NCI-H345 treated with DMSO at 0.1 percent for 48 hours (cell line): ENCODE measurements around the gene TRAPPC12.

Experiments used
- DNase-seq: peaks from one replicate; lab custom pipeline; 2025; ENCODE audit not compliant: unreplicated experiment; lab: John Stamatoyannopoulos, UW

Gene TRAPPC12

DNA sequence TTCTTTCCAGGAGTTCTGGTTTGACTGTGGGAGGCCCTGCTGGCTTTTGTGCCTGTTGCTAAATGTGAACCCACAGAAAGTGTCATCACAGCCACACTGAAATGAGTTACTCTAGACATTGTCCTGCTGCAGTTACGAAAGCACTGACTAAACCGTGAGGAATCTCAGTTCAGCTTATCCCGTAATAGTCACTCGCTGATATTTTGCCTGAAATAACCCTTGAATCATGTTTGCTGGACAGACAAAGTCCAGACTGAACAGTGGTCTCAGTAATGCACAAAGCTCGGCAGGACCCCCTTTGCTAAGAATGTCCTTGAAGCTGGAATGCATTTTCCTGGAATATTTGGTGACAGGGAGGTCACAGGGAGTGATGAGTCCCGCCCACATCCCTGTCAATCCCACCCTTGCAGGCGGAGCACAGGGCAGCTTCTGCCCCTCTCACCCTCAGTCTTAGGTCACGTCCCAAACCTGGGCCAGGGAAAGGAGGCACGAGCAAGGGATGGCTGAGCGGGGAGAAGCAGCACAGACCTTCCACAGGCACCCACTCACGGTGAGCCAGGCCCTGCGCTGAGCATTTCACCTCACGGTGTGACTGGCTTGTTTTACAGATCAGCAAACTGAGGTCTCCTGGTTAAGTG is 86.5 kb downstream of the TRAPPC12 start:
- DNase-seq, result no peak

DNA sequence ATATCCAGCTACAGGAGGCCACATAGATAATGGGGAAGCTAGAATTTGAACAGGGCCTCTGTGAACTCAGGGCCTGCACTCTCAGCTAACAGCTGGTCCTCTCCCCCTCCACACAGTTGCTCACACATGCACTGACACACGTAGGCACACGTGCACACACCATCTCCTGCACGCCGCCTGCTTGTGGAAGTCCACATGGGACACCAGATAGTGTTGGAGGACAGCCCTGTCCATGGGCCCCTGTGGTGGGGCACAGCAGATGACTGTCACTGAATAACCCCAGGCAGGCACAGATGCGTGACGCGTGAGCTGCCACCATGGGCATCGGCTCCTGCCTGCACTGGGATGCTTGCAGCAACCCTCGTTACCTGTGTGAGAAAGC is 87.0 kb downstream of the TRAPPC12 start:
- DNase-seq, result no peak

DNA sequence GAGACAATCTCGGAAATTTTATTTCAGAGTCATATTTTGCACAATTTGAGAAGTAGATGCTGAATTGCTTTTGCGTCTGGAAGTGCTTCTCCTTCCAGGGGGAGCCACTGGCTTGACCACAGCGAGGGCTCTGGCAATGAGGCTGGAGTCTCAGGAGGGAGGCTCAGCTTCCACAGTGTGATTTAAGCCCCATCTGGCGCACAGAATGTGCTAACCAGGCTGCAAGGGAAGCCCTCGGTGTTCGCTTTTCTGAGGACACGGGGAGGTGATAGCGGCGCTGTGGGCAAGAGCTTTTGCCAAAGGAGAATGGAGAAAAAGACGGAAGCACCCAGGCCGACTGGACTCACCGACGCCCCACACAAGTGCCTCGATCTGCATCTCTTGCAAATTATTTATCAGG is 87.5 kb downstream of the TRAPPC12 start:
- no peak for DNase-seq

DNA sequence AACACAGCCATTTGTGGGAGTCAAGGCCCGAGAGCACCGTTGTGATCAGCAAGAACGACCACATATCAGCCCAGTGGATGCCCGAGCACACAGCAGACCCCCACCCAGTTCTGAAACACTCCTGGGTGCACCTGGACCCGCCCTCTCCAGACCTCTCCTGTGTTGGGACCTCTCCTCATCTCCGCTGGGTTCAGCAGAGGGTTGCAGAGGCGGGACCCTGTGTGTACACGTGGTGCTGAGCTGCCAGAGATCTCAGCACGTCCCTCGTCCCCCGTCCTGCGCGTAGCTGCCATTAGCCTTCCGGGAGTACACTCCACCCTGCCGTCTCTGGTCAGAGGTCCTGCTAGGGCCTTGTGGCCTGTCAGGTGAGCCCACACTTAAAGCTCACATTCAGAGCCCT is 88.2 kb downstream of the TRAPPC12 start:
- DNase-seq, result no peak

DNA sequence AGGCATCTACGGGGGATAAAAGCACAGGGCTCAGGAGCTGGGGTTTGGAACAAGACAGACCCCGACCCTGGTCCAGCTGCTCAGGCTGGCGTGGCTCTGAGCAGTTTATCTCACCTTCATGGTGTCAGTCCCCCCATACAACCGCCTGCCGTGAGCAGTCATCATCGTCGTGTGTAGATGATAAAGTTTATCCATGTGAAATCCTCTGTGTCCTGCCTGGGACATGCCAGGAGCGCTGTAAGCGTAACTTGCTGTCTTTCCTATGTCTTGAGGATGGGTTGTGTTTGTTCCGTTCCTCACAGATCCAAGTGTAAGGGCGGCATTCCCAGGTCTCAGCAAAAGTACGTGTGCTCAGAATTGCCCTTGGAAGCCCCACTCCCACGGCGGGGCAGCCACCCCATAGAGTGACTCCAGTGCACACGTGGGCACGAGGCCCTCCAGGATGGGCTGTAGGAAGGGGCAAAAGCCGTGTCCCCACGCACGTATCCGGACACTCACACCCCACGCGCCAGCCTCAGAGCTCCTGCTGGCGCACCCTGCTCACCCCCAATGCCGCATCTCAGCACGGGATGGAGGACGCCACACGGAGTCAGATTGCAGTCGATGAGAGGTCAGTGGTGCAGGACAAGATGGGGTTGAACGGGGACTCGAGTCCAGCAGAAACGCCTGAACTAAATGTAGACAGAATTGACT is 88.9 kb downstream of the TRAPPC12 start:
- DNase-seq, result no peak

DNA sequence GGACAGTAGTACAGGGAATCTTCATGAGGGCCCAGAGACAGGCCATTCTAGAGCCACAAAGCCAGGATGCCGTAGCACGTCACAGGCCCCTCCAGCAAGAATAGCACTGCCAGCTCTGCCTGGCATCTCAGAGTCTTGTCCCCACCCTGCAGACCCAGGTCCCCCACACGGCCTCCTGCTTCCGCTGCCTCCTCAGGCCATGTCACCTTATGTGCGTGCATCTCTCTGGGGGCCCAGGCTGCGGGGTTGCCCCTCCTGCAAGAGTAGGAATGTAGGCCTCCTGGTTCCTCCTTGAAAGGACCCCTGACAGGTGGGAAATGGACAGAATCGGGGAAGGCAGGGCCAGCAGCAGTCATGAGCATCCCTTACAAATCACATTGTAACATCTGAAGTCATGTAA is 90.0 kb downstream of the TRAPPC12 start:
- no peak for DNase-seq

DNA sequence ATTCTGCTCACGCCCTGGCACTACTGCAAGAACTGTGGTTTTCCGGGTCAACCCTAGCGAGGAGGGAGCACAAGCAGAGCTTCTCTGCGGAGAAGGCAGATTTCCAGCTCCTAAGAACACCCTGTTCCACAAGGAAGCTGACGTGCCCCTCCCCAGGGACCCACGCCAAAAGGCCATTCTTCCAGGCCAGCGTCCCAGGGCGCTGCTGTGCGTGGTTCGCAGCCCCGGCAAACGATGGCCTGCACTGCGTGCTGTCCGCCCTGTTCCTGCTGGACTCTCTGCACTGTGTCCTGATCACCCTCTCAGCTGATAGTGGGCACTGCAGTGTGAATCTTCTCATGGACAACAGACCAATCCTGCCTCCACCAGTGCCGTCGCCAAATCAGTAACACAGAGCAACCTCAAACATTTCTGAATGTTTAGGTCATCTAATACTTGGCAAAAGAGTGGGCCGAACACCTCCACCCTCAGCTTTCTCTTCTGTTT is 90.7 kb downstream of the TRAPPC12 start:
- no peak for DNase-seq

DNA sequence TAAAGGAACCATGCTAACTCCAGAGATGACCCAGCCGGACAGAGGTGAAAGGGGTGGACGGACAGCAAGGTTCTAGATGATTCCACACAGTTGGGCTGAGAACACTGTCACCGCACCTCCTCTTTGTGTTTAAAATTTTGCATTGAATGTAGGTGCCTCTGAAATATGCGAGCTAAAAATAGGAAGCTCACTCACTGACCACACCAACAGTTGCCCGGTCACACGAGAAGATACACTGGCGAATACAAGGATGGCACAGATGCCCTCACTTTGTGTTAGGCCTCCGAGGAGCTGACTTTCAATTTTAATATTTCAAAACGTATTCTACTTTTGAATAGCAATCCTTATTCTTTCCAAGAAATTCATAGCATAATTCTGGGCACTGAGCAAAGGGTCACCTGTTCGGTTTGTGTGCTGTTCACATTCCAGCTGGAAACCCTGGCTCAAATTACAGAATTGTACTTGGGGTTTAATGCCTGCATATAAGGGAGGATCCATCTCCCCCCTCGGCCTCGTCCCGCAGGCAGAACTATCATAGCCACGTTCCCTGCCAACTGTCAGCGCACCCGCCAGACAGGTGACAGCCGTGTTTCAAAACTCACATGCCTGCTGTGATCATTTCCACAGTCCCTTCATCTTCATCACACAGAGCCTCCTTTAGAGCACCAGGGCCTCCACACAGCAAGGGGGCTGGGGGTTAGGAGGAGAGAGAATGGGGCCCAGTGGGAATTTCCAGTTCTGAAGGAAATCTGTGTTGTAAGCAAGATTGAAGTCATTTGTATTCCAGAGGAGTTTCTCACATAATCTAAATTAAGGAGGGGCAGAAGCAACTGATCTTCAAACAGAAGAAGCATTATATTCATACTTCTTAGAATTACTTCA is 91.6 kb downstream of the TRAPPC12 start:
- no peak for DNase-seq

DNA sequence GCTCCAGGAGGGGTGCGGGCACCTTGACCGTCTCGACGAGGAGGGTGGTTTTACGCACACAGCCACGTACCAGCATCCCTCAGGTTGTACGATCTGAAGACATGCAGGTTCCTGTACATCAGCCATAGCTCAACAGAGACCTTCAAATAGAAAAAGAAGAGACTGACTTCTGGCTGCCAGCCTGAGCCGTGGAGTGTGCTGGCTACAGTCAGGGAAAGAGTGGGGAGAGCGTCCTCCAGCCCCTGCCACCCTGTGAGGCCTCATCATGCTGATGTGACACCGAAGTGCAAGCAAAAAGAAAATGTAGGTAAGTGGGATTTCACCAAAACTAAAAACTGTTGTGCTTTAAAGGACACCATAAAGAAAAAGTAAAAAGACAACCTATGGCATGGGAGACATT is 92.8 kb downstream of the TRAPPC12 start:
- no peak for DNase-seq

DNA sequence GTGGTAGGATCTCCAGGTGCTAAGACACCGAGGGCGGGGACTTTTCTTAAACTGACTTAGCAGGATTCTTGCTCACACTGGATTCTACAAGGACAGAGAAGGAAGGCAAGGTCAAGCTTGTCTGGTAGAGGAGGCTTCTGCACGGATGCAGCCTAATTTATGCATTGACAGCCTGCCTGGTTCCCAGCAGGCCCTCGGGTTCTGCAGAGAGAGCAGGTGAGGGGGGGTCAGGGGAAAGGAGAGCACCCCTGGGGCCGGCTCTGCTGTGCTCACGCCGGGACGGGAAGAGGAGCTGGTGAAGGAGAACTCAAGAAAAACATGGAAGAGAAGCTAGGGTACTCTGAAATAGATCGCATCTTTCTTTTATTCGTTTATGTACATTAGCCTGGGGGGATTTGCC is 93.5 kb downstream of the TRAPPC12 start:
- DNase-seq, result no peak

DNA sequence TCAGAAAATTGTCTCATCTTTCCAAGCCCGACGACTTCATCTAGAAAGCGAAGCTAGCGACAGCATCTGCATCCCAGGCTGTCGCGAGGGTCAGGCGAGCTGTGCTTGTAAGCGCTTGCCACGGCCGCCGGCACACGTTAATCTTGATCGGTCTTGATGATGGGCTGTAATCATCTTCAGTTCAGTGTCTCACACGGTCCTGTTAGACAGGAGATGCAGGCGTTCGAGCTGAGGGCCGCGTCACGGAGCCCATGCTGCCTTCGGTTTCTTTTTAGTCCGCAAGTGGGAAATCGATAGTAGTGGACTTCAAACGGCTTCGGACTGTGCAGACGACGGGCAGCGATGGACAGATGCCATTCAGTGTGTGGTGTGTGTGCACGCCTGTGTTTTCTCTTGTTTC is 96.3 kb downstream of the TRAPPC12 start:
- no peak for DNase-seq

DNA sequence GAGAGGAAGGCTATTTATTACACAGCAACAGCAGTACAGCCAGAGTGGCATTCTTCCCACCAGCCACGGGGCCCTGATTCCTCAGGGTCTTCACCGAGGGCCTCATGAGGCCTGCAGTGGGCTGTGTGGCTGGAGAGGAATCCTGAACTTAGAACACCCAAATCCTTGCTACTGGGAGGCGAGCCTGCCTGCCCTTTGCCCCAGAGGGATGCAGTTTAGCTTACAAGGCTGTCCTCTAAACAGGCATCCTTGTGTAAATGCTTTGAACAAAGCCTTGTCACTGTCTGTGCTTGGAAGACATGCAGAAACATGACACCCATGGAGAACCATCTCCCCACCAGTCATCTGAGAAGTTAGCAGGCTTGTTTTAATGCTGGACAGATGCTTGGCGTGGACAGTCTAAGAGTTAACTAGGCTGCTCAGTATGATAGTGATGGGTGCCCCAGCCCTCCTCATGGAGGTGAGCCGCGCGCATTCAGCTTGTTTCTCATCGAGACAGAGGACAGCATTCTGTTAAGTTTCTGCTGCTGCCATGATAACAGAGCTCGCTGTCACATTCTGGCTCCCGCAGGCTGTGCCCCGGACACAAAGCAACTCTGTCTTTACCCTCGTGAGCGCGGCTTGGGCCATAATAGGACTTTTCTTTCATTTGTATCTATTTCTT is 97.0 kb downstream of the TRAPPC12 start:
- DNase-seq, result no peak

DNA sequence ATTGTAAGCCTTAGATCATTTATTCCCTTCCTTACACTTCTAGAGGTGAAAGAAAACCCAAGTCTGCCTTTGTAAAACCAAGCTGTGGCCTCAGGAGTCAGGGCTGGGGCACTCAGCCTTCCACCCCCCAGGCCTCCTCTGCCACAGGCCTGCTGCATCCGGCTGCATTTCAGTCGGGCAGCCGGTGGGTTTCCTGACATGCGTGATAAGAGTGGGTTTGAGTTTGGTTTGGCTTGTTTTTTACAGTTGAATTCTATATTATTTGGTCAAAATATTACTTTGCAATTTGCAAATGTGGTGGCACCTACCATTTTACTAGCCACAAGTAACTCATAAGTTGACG is 97.5 kb downstream of the TRAPPC12 start:
- DNase-seq, result no peak

DNA sequence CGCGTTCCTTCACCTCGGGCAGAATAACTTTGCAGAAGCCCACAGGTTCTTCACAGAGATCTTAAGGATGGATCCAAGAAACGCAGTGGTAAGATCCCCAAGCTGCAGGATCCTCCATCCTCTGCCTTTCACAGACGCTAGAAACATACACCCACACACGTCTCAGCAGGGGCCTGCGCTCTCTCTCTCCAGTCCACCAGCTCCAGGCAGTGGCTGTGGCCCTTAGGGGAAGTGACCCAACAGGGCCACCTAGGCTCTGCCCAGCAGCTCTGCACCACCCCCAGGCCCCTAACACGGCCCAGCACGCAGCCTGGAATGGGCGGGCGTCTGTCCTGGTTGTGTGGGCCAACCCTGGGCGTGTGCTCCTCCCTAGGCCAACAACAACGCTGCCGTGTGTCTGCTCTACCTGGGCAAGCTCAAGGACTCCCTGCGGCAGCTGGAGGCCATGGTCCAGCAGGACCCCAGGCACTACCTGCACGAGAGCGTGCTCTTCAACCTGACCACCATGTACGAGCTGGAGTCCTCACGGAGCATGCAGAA is 99.4 kb downstream of the TRAPPC12 start:
- DNase-seq, result no peak

DNA sequence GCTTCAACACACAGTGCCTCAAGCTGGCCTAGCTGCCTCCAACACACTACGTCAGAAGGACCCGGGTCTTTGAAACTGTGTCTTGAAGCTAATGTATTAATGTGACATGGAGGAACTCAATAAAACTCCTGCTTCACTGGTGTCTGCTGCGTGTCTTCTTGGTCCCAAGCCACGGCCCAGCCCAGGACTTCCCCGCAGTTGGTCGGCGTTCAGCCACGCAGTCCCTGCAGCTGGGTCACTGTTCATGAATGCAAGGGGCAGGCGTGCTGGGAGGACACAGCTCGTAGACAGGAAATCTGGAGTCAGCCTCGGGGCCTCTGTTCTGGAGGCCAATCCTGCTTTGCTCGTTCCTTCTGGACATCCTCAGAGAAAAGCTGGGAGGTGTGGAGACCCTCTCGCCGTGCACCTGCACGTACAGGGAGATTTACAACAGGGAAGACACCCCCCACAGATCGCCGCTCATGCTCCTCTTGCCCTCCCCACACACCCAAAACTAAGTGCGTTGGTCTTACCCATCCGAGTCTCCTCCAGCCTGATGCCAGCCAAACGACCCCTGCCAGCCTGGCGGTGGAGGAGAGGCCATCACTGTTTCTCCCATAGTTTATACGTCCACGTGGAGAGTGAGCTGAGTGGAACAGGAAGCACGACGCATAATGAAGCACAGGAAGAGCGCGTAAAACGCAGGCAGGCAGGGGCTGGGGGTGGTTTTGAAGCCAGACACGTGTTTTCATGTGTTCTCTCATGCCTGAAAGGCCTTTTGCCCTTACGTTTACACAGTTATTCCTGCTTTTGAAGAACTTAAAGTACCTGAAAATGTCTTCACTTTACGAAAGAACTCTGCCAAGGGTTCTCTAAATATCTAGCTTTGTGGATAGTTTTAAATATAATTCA is 100.2 kb downstream of the TRAPPC12 start:
- DNase-seq, result no peak

DNA sequence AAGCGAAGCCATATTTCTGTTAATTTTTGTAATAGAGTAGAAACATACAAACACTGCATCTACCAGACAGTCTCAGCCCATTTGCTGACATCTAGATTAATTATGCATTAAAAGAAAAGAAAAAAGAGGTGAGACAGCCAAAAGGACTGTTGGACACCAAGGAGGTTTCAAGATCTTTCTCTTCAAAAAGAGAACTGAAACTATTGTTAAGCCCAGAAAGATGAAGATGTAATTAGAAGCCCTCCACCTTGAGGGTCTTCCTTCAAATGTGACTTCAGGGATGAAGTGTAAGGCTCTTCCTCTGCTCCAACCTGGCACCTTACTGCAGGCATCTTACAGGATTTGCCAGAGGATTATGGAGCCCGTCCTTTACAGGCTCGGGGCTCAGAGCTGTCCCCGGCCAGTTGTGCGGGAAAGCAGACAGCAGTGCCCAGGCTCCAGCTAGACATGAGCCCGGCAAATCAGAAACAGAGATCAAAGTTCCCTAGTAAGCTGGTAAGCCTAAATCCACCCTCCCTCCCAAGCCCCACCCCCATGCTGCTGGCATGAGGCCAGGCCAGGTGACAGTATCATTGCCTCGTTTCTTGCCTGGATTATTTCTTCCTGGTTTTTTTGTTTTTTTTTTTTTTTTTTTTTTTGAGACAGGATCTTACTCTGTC is 101.0 kb downstream of the TRAPPC12 start:
- DNase-seq, result no peak

DNA sequence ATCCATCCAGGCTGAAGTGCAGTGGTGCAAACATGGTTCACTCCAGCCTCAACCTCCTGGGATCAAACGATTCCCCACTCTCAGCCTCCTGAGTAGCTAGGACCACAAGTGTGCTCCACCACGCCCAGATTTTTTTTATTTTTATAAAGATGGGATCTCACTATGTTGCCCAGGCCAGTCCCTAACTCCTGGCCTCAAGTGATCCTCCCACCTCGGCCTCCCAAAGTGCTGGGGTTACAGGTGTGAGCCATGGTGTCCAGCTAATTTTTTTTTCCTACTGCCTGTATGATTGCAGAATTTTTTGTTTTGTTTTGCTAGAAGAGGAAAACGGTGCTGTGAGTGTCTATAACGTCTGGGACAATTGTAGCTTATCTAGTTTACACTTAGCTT is 101.5 kb downstream of the TRAPPC12 start:
- no peak for DNase-seq

DNA sequence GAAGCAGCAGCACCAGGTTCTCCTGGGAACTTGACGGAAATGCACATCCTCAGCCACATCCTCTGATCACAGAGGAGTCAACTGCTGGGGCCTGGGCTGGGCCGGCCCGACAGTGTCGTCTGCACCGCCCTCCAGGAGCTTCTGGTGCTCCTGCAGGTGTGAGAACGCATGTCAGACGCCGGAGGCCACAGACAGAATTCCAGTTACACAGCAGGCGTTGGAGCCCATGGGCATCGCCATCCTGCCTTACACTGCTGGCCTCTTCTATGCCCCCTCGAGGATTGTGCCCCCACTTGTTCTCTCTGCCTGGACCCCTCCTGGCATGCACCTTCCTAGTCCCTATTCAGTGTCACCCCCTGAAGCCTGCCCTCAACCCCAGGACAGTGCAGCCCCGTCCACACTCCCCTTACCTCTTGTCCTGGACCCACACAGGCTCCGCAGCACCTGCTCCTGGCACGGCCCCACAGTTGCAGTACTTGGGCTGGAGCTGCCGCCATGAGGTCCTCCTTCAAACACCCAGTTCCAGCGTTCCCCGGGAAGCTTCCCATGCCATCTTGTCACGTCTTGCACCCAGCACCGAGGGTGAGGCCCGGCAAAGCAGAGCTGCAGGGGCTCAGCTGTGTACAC is 102.4 kb downstream of the TRAPPC12 start:
- no peak for DNase-seq

DNA sequence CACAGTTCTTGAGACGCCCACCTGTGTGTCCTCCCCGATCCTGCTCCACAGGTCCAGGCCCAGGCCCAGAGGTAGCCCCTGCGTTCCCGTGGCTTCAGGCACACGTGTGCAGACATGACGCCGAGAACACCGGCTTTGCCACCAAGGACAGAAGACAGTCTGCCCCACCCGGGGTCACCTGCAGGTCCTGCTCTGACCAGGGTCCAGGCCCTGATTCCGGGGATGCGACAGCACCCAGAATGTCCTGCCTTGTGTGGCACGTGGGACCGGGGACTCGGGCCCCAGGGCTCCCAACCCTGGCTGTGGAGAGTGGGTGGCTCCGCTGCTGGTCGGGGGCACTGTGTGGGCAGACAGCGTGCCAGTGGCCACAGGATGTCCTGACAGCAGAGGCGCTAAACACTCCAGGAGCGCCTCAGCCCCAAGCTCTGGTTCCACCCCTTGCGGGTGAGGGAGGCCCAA is 102.9 kb downstream of the TRAPPC12 start:
- DNase-seq, result no peak
